HEK293 (cell line): ENCODE measurements around the gene MAP1LC3A.

ENCODE experiments used
- EGR2 ChIP-seq: fragments of 450-650 bp; formaldehyde crosslinking; IDR thresholded peaks from 2 replicates; pipeline ENCODE4 v1.5.1; 2016; ENCODE audit warnings: low read depth, missing biosample characterization, missing genetic modification characterization
- GLI2 ChIP-seq: fragments of 450-650 bp; formaldehyde crosslinking; IDR thresholded peaks from 2 replicates; pipeline ENCODE4; 2017; ENCODE audit warnings: missing biosample characterization, missing genetic modification characterization, low read depth, borderline replicate concordance
- HOXC10 ChIP-seq: sonication (generic); formaldehyde crosslinking; IDR thresholded peaks from 2 replicates; pipeline ENCODE4 v1.8.1; 2023; ENCODE audit warnings: mild to moderate bottlenecking, missing genetic modification reagents
- KLF17 ChIP-seq: fragments of 450-650 bp; formaldehyde crosslinking; IDR thresholded peaks from 2 replicates; pipeline ENCODE4 v1.5.1; 2016; ENCODE audit warnings: missing biosample characterization, missing genetic modification characterization
- KLF9 ChIP-seq: fragments of 450-650 bp; formaldehyde crosslinking; IDR thresholded peaks from 2 replicates; pipeline ENCODE4 v1.5.1; 2016; ENCODE audit warnings: missing biosample characterization, missing genetic modification characterization, low read depth
- MZF1 ChIP-seq: fragments of 450-650 bp; formaldehyde crosslinking; IDR thresholded peaks from 2 replicates; pipeline ENCODE4 v1.5.1; 2017; ENCODE audit warnings: missing biosample characterization, missing genetic modification characterization, borderline replicate concordance
- PRDM1 ChIP-seq: fragments of 450-650 bp; formaldehyde crosslinking; IDR thresholded peaks from 2 replicates; pipeline ENCODE4; 2016; ENCODE audit warnings: missing biosample characterization, missing genetic modification characterization
- SETDB1 ChIP-seq: IDR thresholded peaks from one replicate; pipeline ENCODE4 v1.6.1; 2017; ENCODE audit warnings: mild to moderate bottlenecking, low read length, moderate library complexity, mixed read lengths; ENCODE audit not compliant: insufficient read length
- YY1 ChIP-seq: fragments of 450-650 bp; formaldehyde crosslinking; IDR thresholded peaks from 2 replicates; pipeline ENCODE4 v1.5.1; 2018; ENCODE audit warnings: missing biosample characterization, missing genetic modification characterization
- ZBTB17 ChIP-seq: fragments of 450-650 bp; formaldehyde crosslinking; IDR thresholded peaks from 2 replicates; pipeline ENCODE4 v1.5.1; 2016; ENCODE audit warnings: missing biosample characterization, missing genetic modification characterization
- ZBTB26 ChIP-seq: fragments of 450-650 bp; formaldehyde crosslinking; optimal IDR thresholded peaks from 2 replicates; pipeline ENCODE3; 2016; ENCODE audit warnings: missing biosample characterization, mild to moderate bottlenecking, missing genetic modification characterization
- ZBTB6 ChIP-seq: fragments of 450-650 bp; formaldehyde crosslinking; IDR thresholded peaks from 2 replicates; pipeline ENCODE4 v1.5.1; 2017; ENCODE audit warnings: missing biosample characterization, missing genetic modification characterization
- ZNF140 ChIP-seq: fragments of 450-650 bp; formaldehyde crosslinking; IDR thresholded peaks from 2 replicates; pipeline ENCODE4 v1.5.1; 2016; ENCODE audit warnings: missing biosample characterization, missing genetic modification characterization
- ZNF148 ChIP-seq: fragments of 450-650 bp; formaldehyde crosslinking; IDR thresholded peaks from 2 replicates; pipeline ENCODE4 v1.5.0; 2017; ENCODE audit warnings: missing biosample characterization, missing genetic modification characterization, borderline replicate concordance
- ZNF169 ChIP-seq: fragments of 450-650 bp; formaldehyde crosslinking; IDR thresholded peaks from 2 replicates; pipeline ENCODE4 v1.5.1; 2016; ENCODE audit warnings: missing biosample characterization, missing genetic modification characterization
- ZNF214 ChIP-seq: fragments of 450-650 bp; formaldehyde crosslinking; IDR thresholded peaks from 2 replicates; pipeline ENCODE4 v1.5.1; 2017; ENCODE audit warnings: missing biosample characterization, mild to moderate bottlenecking, missing genetic modification characterization, borderline replicate concordance
- ZNF223 ChIP-seq: fragments of 450-650 bp; formaldehyde crosslinking; IDR thresholded peaks from 2 replicates; pipeline ENCODE4 v1.5.1; 2016; ENCODE audit warnings: missing biosample characterization, missing genetic modification characterization
- ZNF292 ChIP-seq: fragments of 450-650 bp; formaldehyde crosslinking; IDR thresholded peaks from 2 replicates; pipeline ENCODE4 v1.5.1; 2016; ENCODE audit warnings: low read depth, missing biosample characterization, missing genetic modification characterization, borderline replicate concordance
- ZNF335 ChIP-seq: fragments of 450-650 bp; formaldehyde crosslinking; conservative IDR thresholded peaks from 2 replicates; pipeline ENCODE4 v1.5.1; 2016; ENCODE audit warnings: missing biosample characterization, missing genetic modification characterization
- ZNF366 ChIP-seq: fragments of 450-650 bp; formaldehyde crosslinking; conservative IDR thresholded peaks from 2 replicates; pipeline ENCODE4 v1.5.1; 2016; ENCODE audit warnings: missing biosample characterization, missing genetic modification characterization
- ZNF398 ChIP-seq: fragments of 450-650 bp; formaldehyde crosslinking; IDR thresholded peaks from 2 replicates; pipeline ENCODE4 v1.5.1; 2017; ENCODE audit warnings: missing biosample characterization, missing genetic modification characterization
- ZNF510 ChIP-seq: fragments of 450-650 bp; formaldehyde crosslinking; IDR thresholded peaks from 2 replicates; pipeline ENCODE4 v1.5.1; 2018; ENCODE audit warnings: mild to moderate bottlenecking, missing genetic modification characterization, missing biosample characterization; ENCODE audit not compliant: insufficient replicate concordance
- ZNF530 ChIP-seq: fragments of 450-650 bp; formaldehyde crosslinking; IDR thresholded peaks from 2 replicates; pipeline ENCODE4 v1.5.1; 2016; ENCODE audit warnings: low read depth, missing biosample characterization, missing genetic modification characterization
- ZNF580 ChIP-seq: fragments of 450-650 bp; formaldehyde crosslinking; IDR thresholded peaks from 2 replicates; pipeline ENCODE4 v1.5.1; 2016; ENCODE audit warnings: missing biosample characterization, missing genetic modification characterization
- ZNF596 ChIP-seq: fragments of 450-650 bp; IDR thresholded peaks from 2 replicates; pipeline ENCODE4 v1.5.0; 2018; ENCODE audit warnings: missing biosample characterization, mild to moderate bottlenecking, missing genetic modification characterization, moderate library complexity
- ZNF624 ChIP-seq: fragments of 450-650 bp; formaldehyde crosslinking; IDR thresholded peaks from 2 replicates; pipeline ENCODE4 v1.5.1; 2017; ENCODE audit warnings: missing biosample characterization, missing genetic modification characterization
- ZNF629 ChIP-seq: fragments of 450-650 bp; formaldehyde crosslinking; IDR thresholded peaks from 2 replicates; pipeline ENCODE4 v1.5.1; 2017; ENCODE audit warnings: missing biosample characterization, missing genetic modification characterization
- ZNF664 ChIP-seq: fragments of 450-650 bp; formaldehyde crosslinking; IDR thresholded peaks from 2 replicates; pipeline ENCODE4 v1.5.1; 2016; ENCODE audit warnings: missing biosample characterization, missing genetic modification characterization
- ZNF747 ChIP-seq: fragments of 450-650 bp; formaldehyde crosslinking; IDR thresholded peaks from 2 replicates; pipeline ENCODE4 v1.5.1; 2016; ENCODE audit warnings: missing biosample characterization, missing genetic modification characterization
- ZNF76 ChIP-seq: fragments of 450-650 bp; formaldehyde crosslinking; IDR thresholded peaks from 2 replicates; pipeline ENCODE4; 2016; ENCODE audit warnings: low read depth, missing biosample characterization, missing genetic modification characterization, borderline replicate concordance
- ZSCAN18 ChIP-seq: fragments of 450-650 bp; formaldehyde crosslinking; IDR thresholded peaks from 2 replicates; pipeline ENCODE4 v1.5.1; 2016; ENCODE audit warnings: missing biosample characterization, missing genetic modification characterization

The MAP1LC3A gene

GRCh38 chr20:34549291-34549928 lies 9.1 kb upstream of the MAP1LC3A start (continued):
- TF ChIP-seq ZSCAN18 (tag by site-specific recombination) (no peak), HOXC10 (CRISPR knock-in tag) (no peak), ZNF580 (tag by site-specific recombination) (no peak), ZNF629 (tag by site-specific recombination) (peak; percentile 47; the same call in 1 of the 2 replicates), ZNF510 (no peak), ZNF596 (no peak), ZNF624 (tag by site-specific recombination) (no peak), MZF1 (tag by site-specific recombination) (no peak), ZNF76 (tag by site-specific recombination) (no peak), ZNF664 (tag by site-specific recombination) (no peak), ZBTB17 (tag by site-specific recombination) (peak; percentile 73), KLF9 (tag by site-specific recombination) (peak; percentile 81), ZNF148 (no peak), ZBTB26 (tag by site-specific recombination) (no peak), KLF17 (tag by site-specific recombination) (peak; percentile 34; the same call in 1 of the 2 replicates), EGR2 (tag by site-specific recombination) (peak; percentile 5; the same call in 1 of the 2 replicates), ZNF140 (tag by site-specific recombination) (no peak), ZNF747 (tag by site-specific recombination) (no peak), PRDM1 (tag by site-specific recombination) (no peak), SETDB1 (no peak), ZNF292 (tag by site-specific recombination) (no peak), ZNF169 (no peak), ZNF335 (tag by site-specific recombination) (no peak), ZNF530 (tag by site-specific recombination) (no peak), ZNF366 (tag by site-specific recombination) (peak; percentile 51; the same call in 1 of the 2 replicates), ZNF223 (tag by site-specific recombination) (no peak), ZNF214 (tag by site-specific recombination) (no peak), GLI2 (tag by site-specific recombination) (no peak), ZBTB6 (no peak), YY1 (tag by site-specific recombination) (no peak), ZNF398 (tag by site-specific recombination) (0 out of 2 replicates have a peak, but pooled peaks have one; percentile 16)
